Fibroblast of lung (primary cell): ENCODE data around the gene ZSCAN16. TPM values are rescaled to one million over a fixed set of nuclear protein-coding genes. Genes with fewer than 3 reads are reported as not detected.

ENCODE experiments used
- DNase-seq, 2 donors: peaks; one replicate each; pipeline versions ENCODE4 v3.0.0 to v3.0.0-alpha.2; 2010; ENCODE audit warnings: low read depth in 2 of 2
- H2AFZ ChIP-seq: 2 replicates; pipeline ENCODE4 v1.5.1; 2012; ENCODE audit warnings: low read length, control low read depth, inconsistent platforms
- H3K27ac ChIP-seq: 2 replicates; pipeline ENCODE4 v1.5.1; 2011; ENCODE audit warnings: low read length, control low read depth; ENCODE audit not compliant: insufficient read depth
- H3K27me3 ChIP-seq: 2 replicates; pipeline ENCODE4 v1.5.1; 2011; ENCODE audit warnings: mild to moderate bottlenecking, low read length; ENCODE audit not compliant: control insufficient read depth, insufficient read depth
- H3K36me3 ChIP-seq: 2 replicates; pipeline ENCODE4 v1.5.1; 2011; ENCODE audit warnings: low read length; ENCODE audit not compliant: control insufficient read depth, insufficient read depth
- H3K4me1 ChIP-seq: 2 replicates; pipeline ENCODE4 v1.5.1; 2011; ENCODE audit warnings: low read length; ENCODE audit not compliant: control insufficient read depth, insufficient read depth; ENCODE audit errors: extremely low read depth
- H3K4me2 ChIP-seq: 2 replicates; pipeline ENCODE4 v1.5.1; 2011; ENCODE audit warnings: low read length, control low read depth; ENCODE audit not compliant: insufficient read depth; ENCODE audit errors: extremely low read depth
- H3K4me3 ChIP-seq, 4 experiments: fragments of 200-600 bp in 1 of 4; sonication (generic) in 1 of 4; replicated peaks in 1 of 4; 2 replicates each; pipeline ENCODE4 v1.5.1; 2011 to 2016; ENCODE audit warnings: low read length in 4 of 4, low read depth in 3 of 4, mild to moderate bottlenecking in 3 of 4, control low read depth in 2 of 4, inconsistent platforms in 1 of 4, mixed read lengths in 1 of 4; ENCODE audit not compliant: insufficient read depth in 1 of 4; ENCODE audit errors: control extremely low read depth in 1 of 4
- H3K79me2 ChIP-seq: 2 replicates; pipeline ENCODE4 v1.5.1; 2012; ENCODE audit warnings: mild to moderate bottlenecking, low read length, inconsistent platforms; ENCODE audit not compliant: control insufficient read depth, insufficient read depth
- H3K9ac ChIP-seq: 2 replicates; pipeline ENCODE4 v1.5.1; 2011; ENCODE audit warnings: mild to moderate bottlenecking, low read length, control low read depth; ENCODE audit not compliant: insufficient read depth
- H3K9me3 ChIP-seq: 2 replicates; pipeline ENCODE4 v1.5.1; 2012; ENCODE audit warnings: low read depth, low read length; ENCODE audit not compliant: control insufficient read depth, insufficient read depth
- H4K20me1 ChIP-seq: 2 replicates; pipeline ENCODE4 v1.5.1; 2011; ENCODE audit warnings: low read length; ENCODE audit not compliant: control insufficient read depth, insufficient read depth; ENCODE audit errors: extremely low read depth
- CTCF ChIP-seq, 2 donors: IDR thresholded peaks in 1 of 2; conservative IDR thresholded peaks in 1 of 2; 1 replicate in 1 of 2; 2 replicates in 1 of 2; pipeline ENCODE4 v1.5.1; 2011 to 2012; ENCODE audit warnings: low read length in 2 of 2, control low read depth in 1 of 2, inconsistent platforms in 1 of 2, low read depth in 1 of 2, mild to moderate bottlenecking in 1 of 2
- EZH2 ChIP-seq: IDR thresholded peaks from 2 replicates; pipeline ENCODE4 v1.5.1; 2012; ENCODE audit warnings: low read length, control low read depth, mild to moderate bottlenecking; ENCODE audit errors: missing control alignments
- polyA plus RNA-seq, 2 donors: library from polyadenylated mRNA; depleted of rRNA in 1 of 2; stranded (reverse) in 1 of 2; unstranded in 1 of 2; fragments of >200 nt; gene quantifications; 2 replicates each; pipeline ENCODE4 v1.2.1, GENCODE V29; 2011 to 2012; ENCODE audit warnings: missing spikeins in 1 of 2
- total RNA-seq: library from RNA; depleted of rRNA; stranded (reverse); fragments of >200 nt; gene quantifications from 2 replicates; pipeline ENCODE4 v1.2.1, GENCODE V29; 2014

ZSCAN16 gene
- total and polyA plus RNA-seq, 2 donors (not counting 1 experiment from before 2014, with no cell fraction given) = 2.0 to 6.6 TPM

- H3K9ac ChIP-seq = peak overlapping the region; percentile 87
- TF ChIP-seq CTCF (conservative IDR thresholded peaks at IDR 0.05 in 1 of 2, IDR thresholded peaks at IDR 0.05 in 1 of 2; ENCODE audit: low read depth in 1 of 2, low read length in 2 of 2) (no peak), EZH2 (no peak)
- no peak overlapping the region for H2AFZ ChIP-seq
- peak overlapping the region; percentile 66 to 95 (median 88) for H3K4me3 ChIP-seq
- peak overlapping the region; percentile 73 for H3K4me2 ChIP-seq
- H3K36me3 ChIP-seq = peaks cover 1% of the 10 kb centered on the region
- peak; percentile 21 to 24 for DNase-seq
- peaks cover 4% of the 10 kb centered on the region for H3K4me1 ChIP-seq
- no peaks in the 10 kb centered on the region for H3K9me3 ChIP-seq
- no peaks in the 10 kb centered on the region for H4K20me1 ChIP-seq
- H3K27me3 ChIP-seq = no peaks in the 10 kb centered on the region
- H3K79me2 ChIP-seq = peaks cover 32% of the 10 kb centered on the region
- peak overlapping the region; percentile 79 for H3K27ac ChIP-seq
These were observed 18.0 kb downstream of the ZSCAN16 start for GRCh38 chr6:28142446-28142845.

GRCh38 chr6:28145231-28145630 lies 20.8 kb downstream of the ZSCAN16 start:
- Histone ChIP-seq H3K27ac (no peak overlapping the region), H3K79me2 (peaks cover 35% of the 10 kb centered on the region), H3K4me2 (no peak overlapping the region), H3K4me1 (no peaks in the 10 kb centered on the region), H3K9ac (no peak overlapping the region), H4K20me1 (no peaks in the 10 kb centered on the region), H2AFZ (no peak overlapping the region), H3K27me3 (no peaks in the 10 kb centered on the region), H3K36me3 (peaks cover 10% of the 10 kb centered on the region), H3K9me3 (no peaks in the 10 kb centered on the region), H3K4me3 (no peak overlapping the region)
- no peak for DNase-seq
- TF ChIP-seq CTCF (conservative IDR thresholded peaks at IDR 0.05 in 1 of 2, IDR thresholded peaks at IDR 0.05 in 1 of 2; ENCODE audit: low read depth in 1 of 2, low read length in 2 of 2) (no peak), EZH2 (no peak)

- H3K4me1 ChIP-seq = no peaks in the 10 kb centered on the region
- no peak for TF ChIP-seq EZH2
- TF ChIP-seq CTCF (conservative IDR thresholded peaks at IDR 0.05 in 1 of 2, IDR thresholded peaks at IDR 0.05 in 1 of 2; ENCODE audit: low read depth in 1 of 2, low read length in 2 of 2) = no peak
- no peak for DNase-seq
- H3K9ac ChIP-seq = no peak overlapping the region
- H2AFZ ChIP-seq = no peak overlapping the region
- peaks cover 22% of the 10 kb centered on the region for H3K36me3 ChIP-seq
- no peaks in the 10 kb centered on the region for H4K20me1 ChIP-seq
- peaks cover 2% of the 10 kb centered on the region for H3K79me2 ChIP-seq
- H3K27me3 ChIP-seq = no peaks in the 10 kb centered on the region
- no peak overlapping the region for H3K4me3 ChIP-seq
- H3K9me3 ChIP-seq = no peaks in the 10 kb centered on the region
- H3K4me2 ChIP-seq = no peak overlapping the region
- H3K27ac ChIP-seq = no peak overlapping the region
These were observed 28.1 kb downstream of the ZSCAN16 start for GRCh38 chr6:28152531-28152930.
